Lung (tissue), 12 donors: ENCODE measurements around the gene NCAPH2. TPM values are rescaled to one million over a fixed set of nuclear protein-coding genes. Genes with fewer than 3 reads are reported as not detected.

ENCODE experiments used
- ATAC-seq: fragments of 200-7000 bp; cut with Tn5 transposase; one replicate; pipeline ENCODE4 v1.9.1; 2020; ENCODE audit warnings: moderate number of reproducible peaks; ENCODE audit not compliant: insufficient read depth, low FRiP score
- DNase-seq, 3 donors: peaks; one replicate each; pipeline ENCODE4 v3.0.0-alpha.2; 2013 to 2017
- H3K27ac ChIP-seq, 2 donors: one replicate each; pipeline ENCODE4 v1.5.1; 2013; ENCODE audit warnings: mild to moderate bottlenecking in 2 of 2, moderate library complexity in 2 of 2, control low read depth in 1 of 2, inconsistent platforms in 1 of 2, low read depth in 1 of 2, low read length in 1 of 2
- H3K27me3 ChIP-seq, 3 donors: one replicate each; pipeline ENCODE4 v1.5.1; 2013; ENCODE audit warnings: low read length in 2 of 3; ENCODE audit not compliant: control insufficient read depth in 3 of 3, insufficient read depth in 3 of 3
- H3K36me3 ChIP-seq, 4 donors: one replicate each; pipeline ENCODE4 v1.5.1; 2013; ENCODE audit warnings: low read length in 4 of 4, mild to moderate bottlenecking in 1 of 4, moderate library complexity in 1 of 4; ENCODE audit not compliant: control insufficient read depth in 4 of 4, insufficient read depth in 4 of 4
- H3K4me1 ChIP-seq, 5 donors: one replicate each; pipeline ENCODE4 v1.5.1; 2013; ENCODE audit warnings: low read length in 5 of 5, mild to moderate bottlenecking in 2 of 5, moderate library complexity in 1 of 5; ENCODE audit not compliant: control insufficient read depth in 5 of 5, insufficient read depth in 5 of 5
- H3K4me3 ChIP-seq: one replicate; pipeline ENCODE4 v1.5.1; 2013; ENCODE audit warnings: mild to moderate bottlenecking, control low read depth, moderate library complexity
- H3K9ac ChIP-seq, 2 donors: one replicate each; pipeline ENCODE4 v1.5.1; 2013; ENCODE audit warnings: low read length in 2 of 2, control low read depth in 1 of 2; ENCODE audit not compliant: insufficient read depth in 1 of 2
- H3K9me3 ChIP-seq, 4 donors: one replicate each; pipeline ENCODE4 v1.5.1; 2013; ENCODE audit warnings: low read length in 3 of 4, mild to moderate bottlenecking in 1 of 4, moderate library complexity in 1 of 4; ENCODE audit not compliant: control insufficient read depth in 4 of 4, insufficient read depth in 3 of 4
- WGBS, 2 donors: extraction: QIAGEN DNeasy Blood & Tissue Kit; methylation state at CpG; one replicate each; pipeline ENCODE4 v1.1.7; 2013; 5-methylcytosine and 5-hydroxymethylcytosine counted together
- polyA plus RNA-seq, 2 donors: library from polyadenylated mRNA; stranded (reverse); fragments of 200-250 nt; gene quantifications; one replicate each; pipeline ENCODE4 v1.2.1, GENCODE V29; 2013
- total RNA-seq, 2 donors: library from RNA; depleted of rRNA in 1 of 2; stranded (reverse); fragments of >200 nt in 1 of 2; gene quantifications; one replicate each; pipeline ENCODE4 v1.2.1, GENCODE V29; 2014 to 2021
- TF ChIP-seq, protein P1 (sequence below): IDR thresholded peaks from 2 replicates; pipeline ENCODE4 v1.5.1; 2012; ENCODE audit warnings: mild to moderate bottlenecking; ENCODE audit errors: control extremely low read depth, extremely low read depth
- donor health status: control.
- donor health status: control.
- donor health status: Bipolar disorder and iron deficiency.
- donor health status: healthy.
- donor health status: DM: yes; HTN: yes; CAD: no.

Gene NCAPH2
- total and polyA plus RNA-seq, 4 donors: 27.8 to 64.4 (median 43.2) TPM

DNA sequence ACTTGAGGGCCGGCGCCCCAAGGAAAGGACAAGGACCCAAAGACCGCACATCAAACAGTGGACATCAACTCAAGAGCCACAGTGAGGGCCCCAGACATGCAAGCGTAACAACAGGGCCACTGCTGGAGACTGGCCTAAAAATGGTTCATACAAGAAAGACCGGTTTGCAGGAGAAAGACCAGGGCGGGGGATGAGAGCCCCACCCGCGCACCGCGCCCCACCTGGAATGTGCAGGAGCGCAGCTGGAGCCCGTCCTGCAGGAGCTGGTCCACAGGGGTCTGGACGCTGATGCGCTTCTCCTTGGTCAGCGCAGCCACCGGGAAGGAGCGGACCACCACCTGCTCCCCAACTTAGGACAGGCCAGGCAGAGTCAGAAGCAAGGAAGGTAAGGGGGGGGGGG lies 47.1 kb upstream of the NCAPH2 start:
- TF ChIP-seq, protein P1, sequence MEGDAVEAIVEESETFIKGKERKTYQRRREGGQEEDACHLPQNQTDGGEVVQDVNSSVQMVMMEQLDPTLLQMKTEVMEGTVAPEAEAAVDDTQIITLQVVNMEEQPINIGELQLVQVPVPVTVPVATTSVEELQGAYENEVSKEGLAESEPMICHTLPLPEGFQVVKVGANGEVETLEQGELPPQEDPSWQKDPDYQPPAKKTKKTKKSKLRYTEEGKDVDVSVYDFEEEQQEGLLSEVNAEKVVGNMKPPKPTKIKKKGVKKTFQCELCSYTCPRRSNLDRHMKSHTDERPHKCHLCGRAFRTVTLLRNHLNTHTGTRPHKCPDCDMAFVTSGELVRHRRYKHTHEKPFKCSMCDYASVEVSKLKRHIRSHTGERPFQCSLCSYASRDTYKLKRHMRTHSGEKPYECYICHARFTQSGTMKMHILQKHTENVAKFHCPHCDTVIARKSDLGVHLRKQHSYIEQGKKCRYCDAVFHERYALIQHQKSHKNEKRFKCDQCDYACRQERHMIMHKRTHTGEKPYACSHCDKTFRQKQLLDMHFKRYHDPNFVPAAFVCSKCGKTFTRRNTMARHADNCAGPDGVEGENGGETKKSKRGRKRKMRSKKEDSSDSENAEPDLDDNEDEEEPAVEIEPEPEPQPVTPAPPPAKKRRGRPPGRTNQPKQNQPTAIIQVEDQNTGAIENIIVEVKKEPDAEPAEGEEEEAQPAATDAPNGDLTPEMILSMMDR: no peak
- Histone ChIP-seq H3K27ac (no peak overlapping the region), H3K4me3 (no peak overlapping the region), H3K4me1 (peaks cover 0 to 8% (median 0%) of the 10 kb centered on the region in 5 donors), H3K9me3 (no peaks in the 10 kb centered on the region), H3K36me3 (peaks cover 14 to 97% (median 42%) of the 10 kb centered on the region in 4 donors), H3K27me3 (no peaks in the 10 kb centered on the region), H3K9ac (no peak overlapping the region)
- WGBS, 2 donors: 78 to 94% methylated on average over 17 of the region's 17 CpGs
- DNase-seq (peak in 2 of 3 donors; percentile 52), ATAC-seq (peak; percentile 7)

DNA sequence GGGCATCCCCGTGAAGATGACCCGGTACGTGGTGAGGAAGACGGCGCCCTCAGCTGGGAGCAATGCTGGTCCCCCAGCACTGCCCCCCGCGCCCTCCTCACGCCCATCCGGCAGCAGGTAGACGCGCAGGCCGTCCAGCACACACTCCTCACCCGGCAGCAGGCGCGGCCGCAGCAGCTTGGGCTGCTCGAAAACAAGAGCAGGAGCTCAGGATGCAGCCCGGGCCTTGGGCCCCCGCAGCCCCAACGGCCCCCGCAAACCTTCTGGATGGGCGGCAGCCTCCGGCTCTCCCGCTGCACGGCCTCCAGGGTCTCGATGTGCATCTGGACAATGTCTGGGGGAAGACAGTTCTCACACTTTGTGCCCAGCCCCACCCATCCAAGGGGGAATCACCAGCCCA lies 46.5 kb upstream of the NCAPH2 start:
- peaks cover 0 to 8% (median 0%) of the 10 kb centered on the region in 5 donors for H3K4me1 ChIP-seq
- ATAC-seq: no peak
- H3K9me3 ChIP-seq: no peaks in the 10 kb centered on the region
- H3K27me3 ChIP-seq: no peaks in the 10 kb centered on the region
- H3K36me3 ChIP-seq: peaks cover 15 to 97% (median 43%) of the 10 kb centered on the region in 4 donors
- 96 to 97% methylated on average over 26 of the region's 26 CpGs for WGBS, 2 donors
- no peak overlapping the region for H3K27ac ChIP-seq
- H3K4me3 ChIP-seq: no peak overlapping the region
- TF ChIP-seq, protein P1: no peak
- no peak for DNase-seq
- H3K9ac ChIP-seq: no peak overlapping the region

DNA sequence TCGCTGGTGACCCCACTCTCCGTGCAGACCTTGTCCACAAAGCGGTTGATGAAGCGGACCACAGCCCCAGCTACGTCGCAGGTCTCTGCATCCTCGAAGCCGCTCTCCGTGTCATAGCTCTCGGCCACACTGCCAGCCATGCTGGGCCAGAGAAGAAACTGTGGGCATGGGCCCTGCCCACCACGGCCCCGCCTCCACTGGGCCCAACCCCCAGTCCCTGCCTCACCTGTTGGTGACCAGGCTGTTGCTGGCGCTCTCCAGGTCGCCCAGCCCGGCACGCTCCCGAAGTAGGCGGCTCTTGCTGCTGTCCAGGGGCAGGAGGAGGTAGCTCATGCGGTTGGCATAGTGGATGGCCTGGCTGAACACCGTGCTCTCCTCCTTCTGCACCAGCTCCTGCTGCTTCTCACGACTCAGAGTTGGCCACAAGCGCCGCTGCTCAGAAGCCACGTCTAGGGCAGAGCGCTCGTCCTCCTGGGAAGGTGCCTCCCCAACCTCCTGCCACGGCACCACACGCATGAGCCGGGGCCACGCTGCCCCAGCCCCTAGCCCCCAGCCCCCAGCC lies 46.0 kb upstream of the NCAPH2 start:
- Histone ChIP-seq H3K4me3 (no peak overlapping the region), H3K27me3 (no peaks in the 10 kb centered on the region), H3K36me3 (peaks cover 20 to 97% (median 43%) of the 10 kb centered on the region in 4 donors), H3K9me3 (no peaks in the 10 kb centered on the region), H3K9ac (no peak overlapping the region), H3K4me1 (peaks cover 0 to 8% (median 0%) of the 10 kb centered on the region in 5 donors), H3K27ac (no peak overlapping the region)
- TF ChIP-seq, protein P1: no peak
- 96 to 98% methylated on average over 30 of the region's 30 CpGs for WGBS, 2 donors
- DNase-seq (no peak), ATAC-seq (no peak)
